DMS153 (cell line): ENCODE results near the gene MIEF1.

Source experiments
- DNase-seq: peaks from one replicate; lab custom pipeline; 2025; lab: John Stamatoyannopoulos, UW

The MIEF1 gene

GRCh38 chr22:39528681-39529486 is 26.8 kb downstream of the MIEF1 start:
- peak; percentile 97 for DNase-seq

- DNase-seq: no peak
Observed at GRCh38 chr22:39529487-39529851, 27.4 kb downstream of the MIEF1 start.

GRCh38 chr22:39530116-39530515 is 28.0 kb downstream of the MIEF1 start:
- no peak for DNase-seq

GRCh38 chr22:39530692-39531331 is 28.7 kb downstream of the MIEF1 start:
- no peak for DNase-seq

- peak; percentile 100 for DNase-seq
Observed at GRCh38 chr22:39532215-39533073, 30.4 kb downstream of the MIEF1 start, which contains the start of gene RPS19BP1. Gene RPS19BP1 (minus strand): TSS chr22:39532748. CDS start chr22:39532738, 10 bp downstream.

- DNase-seq: no peak
Observed at GRCh38 chr22:39534092-39534506, 32.0 kb downstream of the MIEF1 start.

- peak; percentile 18 for DNase-seq
Observed at GRCh38 chr22:39534591-39535356, 32.7 kb downstream of the MIEF1 start.

- DNase-seq: no peak
Observed at GRCh38 chr22:39535357-39535725, 33.3 kb downstream of the MIEF1 start.

GRCh38 chr22:39535831-39536449 is 33.9 kb downstream of the MIEF1 start:
- DNase-seq: no peak

GRCh38 chr22:39536711-39537110 is 34.6 kb downstream of the MIEF1 start:
- no peak for DNase-seq

- DNase-seq: no peak
Observed at GRCh38 chr22:39537975-39538374, 35.9 kb downstream of the MIEF1 start.

GRCh38 chr22:39543095-39543494 is 41.0 kb downstream of the MIEF1 start:
- no peak for DNase-seq

GRCh38 chr22:39545386-39546365 is 43.6 kb downstream of the MIEF1 start:
- DNase-seq: no peak

- DNase-seq: no peak
Observed at GRCh38 chr22:39546889-39547586, 44.9 kb downstream of the MIEF1 start.

- DNase-seq: no peak
Observed at GRCh38 chr22:39547587-39547947, 45.5 kb downstream of the MIEF1 start.

- DNase-seq: no peak
Observed at GRCh38 chr22:39553429-39553828, 51.3 kb downstream of the MIEF1 start.

- no peak for DNase-seq
Observed at GRCh38 chr22:39554151-39554550, 52.1 kb downstream of the MIEF1 start.

GRCh38 chr22:39556970-39557841 is 55.1 kb downstream of the MIEF1 start:
- DNase-seq: no peak
